ENCODE measurements around the gene SNHG17.
A peak's percentile ranks its signal among the peaks of the same experiment; 100 is the strongest.
"Not testable (repeated sequence)": the region's sequence is repeated elsewhere in the genome, so short reads cannot be mapped to it uniquely, and the experiment has no call there.

SNHG17 gene

GRCh38 chr20:38434770-38435554, at the start of gene SNHG17:
TSS of gene SNHG17 (minus strand) at chr20:38435328.
- DNase-seq, result peak; percentile 69 to 74

GRCh38 chr20:38479596-38479995, 44.5 kb upstream of the SNHG17 start:
- DNase-seq, result no peak

GRCh38 chr20:38477747-38478146, 42.6 kb upstream of the SNHG17 start:
- no peak for DNase-seq

GRCh38 chr20:38473367-38473795, 38.3 kb upstream of the SNHG17 start:
- DNase-seq, result peak in 1 of 2 experiments; percentile 13

DNA sequence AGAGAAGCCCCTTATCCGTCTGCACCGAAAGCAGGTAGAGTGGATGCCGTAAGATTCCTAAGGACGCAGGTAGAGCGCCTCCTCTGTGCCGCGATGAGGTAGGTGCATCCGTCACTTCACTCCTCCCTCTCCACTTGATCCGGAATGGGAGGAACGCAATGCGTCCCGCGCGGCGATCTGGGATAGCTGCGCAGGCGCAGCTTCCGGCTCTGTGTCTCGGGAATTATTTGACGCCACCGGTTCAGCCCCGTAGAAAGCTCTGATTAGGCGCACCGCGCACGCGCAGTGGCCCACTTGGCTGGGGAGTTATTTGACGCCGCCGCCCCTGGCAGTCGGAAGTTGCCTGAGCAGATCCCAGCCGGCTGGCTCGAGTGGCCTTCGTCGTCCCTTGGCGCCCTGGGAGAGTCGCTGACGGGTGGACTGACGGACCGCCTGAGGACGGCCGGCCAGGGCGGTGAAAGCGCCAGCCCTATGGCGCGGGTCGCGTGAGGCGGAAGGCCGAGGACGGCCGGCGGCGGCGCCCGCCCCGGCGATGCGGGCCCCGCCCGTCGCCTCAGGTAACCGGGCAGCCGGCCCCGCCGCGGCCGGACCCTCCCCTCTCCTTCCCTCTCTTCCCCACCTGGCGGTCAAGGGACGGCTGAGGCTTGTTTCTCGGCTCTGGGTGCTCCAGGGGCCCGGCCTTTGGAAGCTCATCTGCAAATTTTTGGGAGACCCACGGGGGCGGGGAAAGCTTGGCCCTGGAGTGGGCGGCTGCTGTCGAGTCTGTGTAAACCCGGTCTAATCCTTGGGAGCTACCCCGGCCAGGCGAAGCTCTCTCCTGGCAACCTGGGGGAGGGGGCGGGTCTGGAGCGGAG, 37.6 kb upstream of the SNHG17 start, which contains the start of gene RALGAPB:
RALGAPB (plus strand) TSS at position 331 of the 854 bp plus-strand sequence. CDS start 15,590 bp downstream, outside the sequence.
- peak; percentile 97 to 98 for DNase-seq

DNA sequence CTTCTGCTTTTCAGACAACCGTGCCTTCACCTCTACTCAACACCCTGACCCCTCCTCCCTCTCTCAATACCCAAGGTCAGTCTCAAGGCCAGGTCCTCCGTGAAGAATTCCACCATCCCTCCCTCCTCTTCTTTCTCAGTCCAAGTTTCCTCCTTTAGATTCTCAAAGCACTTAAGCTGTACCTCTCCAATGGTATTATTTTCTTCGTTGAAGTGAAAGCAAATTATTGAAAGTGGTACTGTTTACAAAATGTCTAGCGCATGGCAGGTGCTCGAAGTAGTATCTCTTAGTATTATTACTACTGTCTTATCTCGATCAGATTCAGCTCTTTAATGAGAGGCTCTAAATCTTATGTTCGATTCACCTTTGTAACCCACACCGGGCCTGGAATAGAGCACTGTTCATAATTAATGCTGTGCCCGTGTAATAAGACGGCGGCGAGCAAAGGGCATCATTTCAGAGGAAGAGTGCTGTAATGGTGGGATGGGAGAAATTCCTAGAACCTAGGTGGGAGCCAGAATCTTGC, 36.9 kb upstream of the SNHG17 start:
- DNase-seq, result no peak

- no peak for DNase-seq
These were observed 36.1 kb upstream of the SNHG17 start for GRCh38 chr20:38471245-38471644.

DNA sequence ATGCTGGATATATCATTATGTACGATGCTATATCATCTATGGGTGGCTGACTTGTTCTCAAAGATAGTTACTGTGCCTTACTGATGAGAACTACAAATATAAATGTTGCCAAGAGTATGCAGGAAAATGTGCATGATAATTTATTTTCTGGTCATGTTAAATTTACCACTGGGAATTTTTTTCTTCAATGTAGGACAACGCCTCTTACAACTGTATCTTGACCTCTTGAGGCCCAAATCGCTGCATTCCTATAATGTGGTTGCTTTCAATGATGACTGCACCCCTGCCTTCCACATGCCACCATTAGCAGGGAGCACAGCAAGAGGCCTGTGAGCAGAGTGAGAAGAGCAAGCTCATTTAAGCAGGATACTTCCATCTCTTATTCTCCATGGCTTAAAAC, 31.9 kb upstream of the SNHG17 start:
- DNase-seq, result no peak

DNA sequence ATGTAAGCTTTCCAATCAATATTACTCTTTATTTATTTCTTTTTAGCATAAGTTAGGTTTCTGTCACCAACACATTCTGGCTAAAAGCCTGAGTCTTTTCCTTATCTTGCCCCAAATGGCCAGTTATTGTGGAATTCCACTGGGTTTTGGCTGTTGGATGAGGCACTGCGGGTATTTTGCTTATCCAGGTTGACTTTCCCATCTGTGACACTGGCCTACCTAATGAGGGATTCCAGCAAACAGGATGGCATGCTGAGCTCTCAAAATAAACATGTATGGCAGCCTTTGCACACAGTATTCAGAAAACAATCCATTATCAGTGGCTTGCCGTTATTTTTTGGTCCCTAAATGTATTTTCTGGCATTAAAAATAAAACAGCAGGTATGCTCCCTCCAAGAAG, 31.0 kb upstream of the SNHG17 start:
- DNase-seq, result no peak

GRCh38 chr20:38461569-38461968, 26.4 kb upstream of the SNHG17 start:
- DNase-seq, result not testable (repeated sequence)

DNA sequence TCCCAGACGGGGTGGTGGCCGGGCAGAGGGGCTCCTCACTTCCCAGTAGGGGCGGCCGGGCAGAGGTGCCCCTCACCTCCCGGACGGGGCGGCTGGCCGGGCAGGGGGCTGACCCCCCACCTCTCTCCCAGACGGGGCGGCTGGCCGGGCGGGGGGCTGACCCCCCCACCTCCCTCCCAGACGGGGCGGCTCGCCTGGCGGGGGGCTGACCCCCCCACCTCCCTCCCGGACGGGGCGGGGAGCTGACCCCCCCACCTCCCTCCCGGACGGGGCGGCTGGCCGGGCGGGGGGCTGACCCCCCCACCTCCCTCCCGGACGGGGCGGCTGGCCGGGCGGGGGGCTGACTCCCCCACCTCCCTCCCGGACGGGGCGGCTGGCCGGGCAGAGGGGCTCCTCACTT, 26.0 kb upstream of the SNHG17 start:
- DNase-seq, result not testable (repeated sequence)

DNA sequence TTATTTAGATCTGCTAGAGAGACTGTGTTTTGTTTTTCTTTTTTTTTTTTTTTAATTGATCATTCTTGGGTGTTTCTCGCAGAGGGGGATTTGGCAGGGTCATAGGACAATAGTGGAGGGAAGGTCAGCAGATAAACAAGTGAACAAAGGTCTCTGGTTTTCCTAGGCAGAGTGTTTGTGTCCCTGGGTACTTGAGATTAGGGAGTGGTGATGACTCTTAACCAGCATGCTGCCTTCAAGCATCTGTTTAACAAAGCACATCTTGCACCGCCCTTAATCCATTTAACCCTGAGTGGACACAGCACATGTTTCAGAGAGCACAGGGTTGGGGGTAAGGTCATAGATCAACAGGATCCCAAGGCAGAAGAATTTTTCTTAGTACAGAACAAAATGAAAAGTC, 25.5 kb upstream of the SNHG17 start:
- not testable (repeated sequence) for DNase-seq

DNA sequence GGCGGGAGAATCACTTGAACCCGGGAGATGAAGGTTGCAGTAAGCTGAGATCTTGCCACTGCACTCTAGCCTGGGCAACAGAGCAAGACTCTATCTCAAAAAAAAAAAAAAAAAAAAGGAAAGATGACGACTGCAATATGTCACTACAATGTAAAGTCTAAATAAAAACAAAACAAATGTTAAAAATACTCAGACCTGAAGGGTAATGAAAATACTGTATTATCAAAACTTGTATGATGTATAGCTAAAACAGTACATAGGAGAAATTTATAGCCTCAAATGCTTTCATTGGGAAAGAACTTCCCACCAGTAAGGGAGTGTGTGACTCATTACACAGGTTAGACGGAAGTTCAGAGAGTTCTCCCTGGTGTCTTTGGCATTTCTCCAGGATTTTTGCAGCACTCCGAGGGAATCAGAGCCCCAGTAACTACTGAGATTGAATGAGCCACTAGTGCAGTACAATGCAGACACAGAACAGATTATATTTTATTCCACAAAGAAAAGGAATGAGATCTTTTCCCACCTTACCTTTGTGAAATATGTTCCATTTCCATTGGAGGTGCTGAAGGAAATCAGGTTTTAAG, 25.0 kb upstream of the SNHG17 start:
- DNase-seq, result peak in 1 of 2 experiments; percentile 7

GRCh38 chr20:38458314-38458713, 23.2 kb upstream of the SNHG17 start:
- DNase-seq, result no peak

GRCh38 chr20:38454556-38455473, 19.7 kb upstream of the SNHG17 start:
- DNase-seq, result no peak

- no peak for DNase-seq
These were observed 18.8 kb upstream of the SNHG17 start for GRCh38 chr20:38453941-38454340.

- no peak for DNase-seq
These were observed 17.9 kb upstream of the SNHG17 start for GRCh38 chr20:38452880-38453624.

DNA sequence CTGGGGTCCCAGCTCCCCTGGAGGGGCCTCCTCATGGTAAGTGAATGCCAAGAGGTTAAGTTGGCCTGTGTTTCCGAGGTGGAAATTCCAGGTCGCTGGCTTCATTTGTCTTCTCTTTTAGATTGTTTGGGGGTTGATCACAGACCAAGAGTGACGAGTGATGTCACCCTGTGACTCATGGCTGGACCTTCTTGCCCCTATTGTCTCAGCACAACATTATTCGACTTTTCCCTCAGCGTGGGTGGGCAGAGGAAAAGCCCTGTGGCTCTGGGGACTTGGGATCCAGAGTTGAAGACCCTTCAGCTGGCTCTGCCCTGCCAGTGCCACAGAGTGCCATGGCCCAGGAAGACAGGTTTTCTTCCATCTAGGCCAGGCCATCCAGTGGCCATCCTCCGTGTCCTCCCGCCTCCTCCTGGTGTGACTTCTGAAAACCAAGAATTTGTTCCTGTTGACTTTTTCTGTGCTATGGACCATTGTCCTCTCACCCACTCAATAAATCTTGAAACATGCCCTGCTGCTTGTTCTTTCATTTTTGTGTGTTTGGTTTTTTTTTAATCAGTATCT, 15.4 kb upstream of the SNHG17 start:
- no peak for DNase-seq

DNA sequence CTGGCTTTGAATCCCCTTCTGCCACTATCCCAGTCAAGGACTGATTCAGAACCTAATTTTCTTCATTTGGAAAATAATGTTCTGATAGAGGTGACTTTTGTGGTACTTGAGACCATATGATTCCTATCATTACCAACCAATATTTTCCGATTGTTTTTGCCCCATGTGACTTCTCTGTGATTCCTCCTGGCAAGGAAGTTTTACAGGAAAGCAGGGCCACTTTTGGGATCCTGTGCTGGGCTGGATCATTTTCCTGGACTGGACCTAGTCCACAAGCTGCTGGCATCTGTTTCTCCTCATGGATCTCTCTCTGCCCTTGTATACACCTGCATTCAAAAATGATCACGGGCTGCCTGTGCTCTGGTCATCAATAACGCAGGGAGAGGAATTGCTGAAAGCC, 13.9 kb upstream of the SNHG17 start:
- no peak for DNase-seq

GRCh38 chr20:38447931-38448675, 13.0 kb upstream of the SNHG17 start:
- no peak for DNase-seq

Measured in AML-193 (cell line).